Measurements from ENCODE around the gene GLI3.

The GLI3 gene

GRCh38 chr7:41927380-41927779 lies 309.6 kb downstream of the GLI3 start:
- H3K4me3 ChIP-seq (ENCODE audit: low read depth, low read length) = no peak overlapping the region
- TF ChIP-seq CTCF (conservative IDR thresholded peaks at IDR 0.05; ENCODE audit: low read depth, low read length) = no peak
- no peak for DNase-seq (ENCODE audit: low read depth)

GRCh38 chr7:41925946-41926345 lies 311.1 kb downstream of the GLI3 start:
- no peak for TF ChIP-seq CTCF (conservative IDR thresholded peaks at IDR 0.05; ENCODE audit: low read depth, low read length)
- no peak for DNase-seq (ENCODE audit: low read depth)
- H3K4me3 ChIP-seq (ENCODE audit: low read depth, low read length) = no peak overlapping the region

- DNase-seq (ENCODE audit: low read depth) = no peak
- no peak for TF ChIP-seq CTCF (conservative IDR thresholded peaks at IDR 0.05; ENCODE audit: low read depth, low read length)
- H3K4me3 ChIP-seq (ENCODE audit: low read depth, low read length) = no peak overlapping the region
These were observed 312.2 kb downstream of the GLI3 start for GRCh38 chr7:41924796-41925195.

DNA sequence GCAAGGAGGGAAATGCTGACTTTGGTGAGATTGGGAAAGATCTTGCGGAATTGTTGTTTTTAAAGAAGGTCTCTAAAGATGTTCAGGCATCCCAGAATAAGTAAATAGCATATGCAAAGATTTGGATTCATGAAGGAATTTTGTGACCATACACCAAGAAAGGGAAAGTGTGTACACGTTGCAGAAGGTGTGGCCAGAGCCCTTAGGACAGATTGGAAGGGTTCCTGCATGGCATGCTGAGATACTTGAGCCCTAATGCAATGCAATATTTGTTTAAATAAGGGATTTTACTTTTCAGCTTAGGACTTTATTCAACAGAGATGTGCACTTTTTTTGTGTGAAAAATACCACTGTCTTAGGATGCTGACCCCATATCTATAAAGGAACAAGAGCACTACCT lies 314.6 kb downstream of the GLI3 start:
- no peak overlapping the region for H3K4me3 ChIP-seq (ENCODE audit: low read depth, low read length)
- no peak for DNase-seq (ENCODE audit: low read depth)
- no peak for TF ChIP-seq CTCF (conservative IDR thresholded peaks at IDR 0.05; ENCODE audit: low read depth, low read length)

DNA sequence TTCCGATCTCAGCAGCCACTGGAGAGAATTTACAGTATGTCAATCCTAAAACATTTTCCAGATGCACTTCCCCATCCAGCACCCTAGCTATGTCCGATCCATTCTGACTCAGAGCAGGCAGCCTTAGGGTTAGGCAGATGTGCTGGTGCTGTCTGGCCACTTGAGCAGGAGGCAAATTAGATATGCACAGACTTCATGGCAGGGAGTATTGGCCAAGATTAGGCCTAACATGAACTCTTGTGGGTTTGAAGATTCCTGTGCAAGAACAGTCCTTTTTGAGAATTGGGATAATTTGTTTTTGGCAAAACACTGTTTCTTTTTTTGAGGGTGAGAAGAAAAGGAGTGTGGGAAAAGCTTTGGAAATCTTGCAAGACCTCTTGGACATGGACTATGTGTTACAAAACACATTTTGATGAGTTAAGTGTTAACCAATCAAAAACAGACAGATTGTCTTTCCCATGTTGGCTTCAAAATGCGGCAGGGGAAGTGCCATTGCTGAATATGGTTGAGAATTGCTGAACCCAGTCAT lies 315.5 kb downstream of the GLI3 start:
- DNase-seq (ENCODE audit: low read depth) = peak; percentile 45
- TF ChIP-seq CTCF (conservative IDR thresholded peaks at IDR 0.05; ENCODE audit: low read depth, low read length) = no peak
- no peak overlapping the region for H3K4me3 ChIP-seq (ENCODE audit: low read depth, low read length)

- H3K4me3 ChIP-seq (ENCODE audit: low read depth, low read length) = no peak overlapping the region
- DNase-seq (ENCODE audit: low read depth) = peak; percentile 86
- no peak for TF ChIP-seq CTCF (conservative IDR thresholded peaks at IDR 0.05; ENCODE audit: low read depth, low read length)
These were observed 318.4 kb downstream of the GLI3 start for GRCh38 chr7:41918597-41918996.

DNA sequence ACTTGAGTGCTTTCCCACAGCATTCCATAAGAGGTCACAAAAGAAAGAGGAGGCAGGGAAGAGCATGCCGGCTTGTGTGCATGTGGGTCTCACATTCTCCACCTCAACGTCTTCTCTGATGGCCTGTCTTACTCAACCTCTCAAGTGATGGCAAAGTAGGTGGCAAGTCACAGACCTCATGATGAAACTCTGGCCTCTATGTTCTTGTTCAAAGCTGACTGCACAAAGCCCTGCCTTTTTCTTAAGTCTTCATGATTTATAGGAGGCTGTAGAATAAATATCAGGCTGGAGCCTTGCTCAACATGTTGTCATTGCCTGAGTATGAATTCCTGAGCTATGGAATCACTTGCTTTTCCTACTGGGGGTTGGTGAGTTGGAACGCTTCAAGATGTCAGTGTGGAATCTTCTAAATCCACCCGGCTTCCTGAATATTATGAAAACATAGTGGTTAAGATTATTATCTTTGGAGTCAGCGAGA lies 320.5 kb downstream of the GLI3 start:
- no peak overlapping the region for H3K4me3 ChIP-seq (ENCODE audit: low read depth, low read length)
- DNase-seq (ENCODE audit: low read depth) = peak; percentile 96
- no peak for TF ChIP-seq CTCF (conservative IDR thresholded peaks at IDR 0.05; ENCODE audit: low read depth, low read length)

All from choroid plexus epithelial cell (primary cell).